ENCODE results near the gene SNAP29. TPM values are rescaled to one million over a fixed set of nuclear protein-coding genes. Genes with fewer than 3 reads are reported as not detected.

SNAP29 gene
- total RNA-seq, 2 experiments from 2014 or later, result 20.0 to 22.6 TPM

DNA sequence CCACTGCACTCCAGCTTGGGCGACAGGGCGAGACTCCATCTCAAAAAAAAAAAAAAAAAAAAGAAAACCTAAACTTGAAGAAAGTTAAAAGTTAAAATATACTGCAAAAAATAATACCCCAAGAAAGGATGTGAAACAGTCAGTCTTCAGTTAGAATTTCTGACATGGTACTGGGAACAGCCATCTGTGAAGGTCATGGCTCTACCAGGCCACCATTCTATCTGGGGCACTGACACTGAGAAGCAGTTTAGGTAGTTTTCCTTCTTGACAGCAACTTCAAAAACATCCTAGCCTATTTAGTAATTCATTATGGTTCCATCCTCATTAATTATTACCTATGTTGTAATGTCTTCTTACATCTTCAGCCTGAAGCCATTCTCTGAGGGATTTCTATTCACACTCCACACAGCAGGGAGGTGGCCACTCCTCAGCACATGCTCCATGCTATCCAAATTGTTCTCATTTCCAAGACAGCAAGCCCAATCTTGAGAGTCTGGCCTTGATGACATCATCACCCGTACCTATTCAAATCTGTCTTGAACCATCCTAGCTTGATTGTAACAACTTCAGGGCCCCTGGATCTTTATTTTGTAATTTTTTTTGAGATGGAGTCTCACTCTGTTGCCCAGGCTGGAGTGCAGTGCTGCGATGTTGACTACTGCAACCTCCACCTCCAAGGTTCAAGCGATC, 46.7 kb upstream of the SNAP29 start:
- ChIA-PET POLR2A (no interaction called here), CTCF (no interaction called here)
- Mint-ChIP-seq H3K9me3 (no peaks in the 10 kb centered on the region), H3K4me1 (ENCODE audit: low read depth) (peaks cover 24% of the 10 kb centered on the region), H3K36me3 (ENCODE audit: low read depth) (peaks cover 45% of the 10 kb centered on the region), H3K27me3 (no peaks in the 10 kb centered on the region), H3K4me3 (no peak overlapping the region), H3K27ac (peak overlapping the region; percentile 67)
- ATAC-seq (no peak), DNase-seq (no peak)
- no peak for TF ChIP-seq CTCF (IDR thresholded peaks at IDR 0.05)
- intact Hi-C loops (cut with micrococcal nuclease), result no loop called here

GRCh38 chr22:20813056-20813455, 45.8 kb upstream of the SNAP29 start:
- intact Hi-C loops (cut with micrococcal nuclease), result no loop called here
- Mint-ChIP-seq H3K4me3 (no peak overlapping the region), H3K27me3 (no peaks in the 10 kb centered on the region), H3K9me3 (no peaks in the 10 kb centered on the region), H3K4me1 (ENCODE audit: low read depth) (peaks cover 24% of the 10 kb centered on the region), H3K27ac (peak overlapping the region; percentile 15), H3K36me3 (ENCODE audit: low read depth) (peaks cover 41% of the 10 kb centered on the region)
- no peak for DNase-seq
- TF ChIP-seq CTCF (IDR thresholded peaks at IDR 0.05), result no peak
- ATAC-seq, result no peak
- POLR2A ChIA-PET, result no interaction called here
- CTCF ChIA-PET, result no interaction called here

- POLR2A ChIA-PET, result no interaction called here
- intact Hi-C loops (cut with micrococcal nuclease), result no loop called here
- CTCF ChIA-PET, result interaction anchor here (1.6 kb wide), 1 partner anchor 30 kb away, joined by 8 read pairs; no protein-coding TSS in a partner anchor
- ATAC-seq (no peak), DNase-seq (no peak)
- Mint-ChIP-seq H3K4me3 (no peak overlapping the region), H3K36me3 (ENCODE audit: low read depth) (peaks cover 45% of the 10 kb centered on the region), H3K9me3 (no peaks in the 10 kb centered on the region), H3K4me1 (ENCODE audit: low read depth) (peaks cover 24% of the 10 kb centered on the region), H3K27ac (no peak overlapping the region), H3K27me3 (no peaks in the 10 kb centered on the region)
- TF ChIP-seq CTCF (IDR thresholded peaks at IDR 0.05), result no peak
Observed at GRCh38 chr22:20814221-20814808, 44.5 kb upstream of the SNAP29 start.

DNA sequence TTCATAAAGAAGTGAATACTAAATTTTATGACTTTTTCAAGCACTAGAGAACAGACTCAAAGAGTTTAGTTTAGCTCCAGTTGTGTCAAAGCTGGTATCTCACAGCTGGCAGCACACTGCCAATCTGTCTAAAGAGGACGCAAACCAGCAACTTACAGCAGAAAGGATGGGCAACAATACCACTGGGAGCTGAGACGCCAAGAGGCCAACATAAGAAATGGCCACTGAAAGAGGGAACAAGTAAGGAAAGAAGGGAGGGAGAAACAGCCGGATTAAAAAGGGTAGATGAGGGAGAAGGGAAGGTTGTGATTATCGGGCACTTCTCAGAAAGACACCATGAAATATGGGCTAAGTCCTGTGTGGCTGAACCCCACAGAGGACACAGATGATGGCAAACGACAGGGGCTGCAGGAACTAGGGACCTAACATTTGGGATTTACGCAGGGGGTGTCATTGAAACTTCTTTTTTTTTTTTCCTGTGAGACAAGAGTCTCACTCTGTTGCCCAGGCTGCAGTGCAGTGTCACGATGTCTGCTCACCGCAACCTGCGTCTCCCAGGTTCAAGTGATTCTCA, 43.2 kb upstream of the SNAP29 start:
- ATAC-seq, result no peak
- ChIA-PET CTCF (no interaction called here), POLR2A (no interaction called here)
- Mint-ChIP-seq H3K27ac (no peak overlapping the region), H3K4me1 (ENCODE audit: low read depth) (peaks cover 17% of the 10 kb centered on the region), H3K9me3 (no peaks in the 10 kb centered on the region), H3K36me3 (ENCODE audit: low read depth) (peaks cover 35% of the 10 kb centered on the region), H3K4me3 (no peak overlapping the region), H3K27me3 (no peaks in the 10 kb centered on the region)
- no peak for DNase-seq
- intact Hi-C loops (cut with micrococcal nuclease), result no loop called here
- TF ChIP-seq CTCF (IDR thresholded peaks at IDR 0.05), result no peak

- no peak for TF ChIP-seq CTCF (IDR thresholded peaks at IDR 0.05)
- peaks cover 7% of the 10 kb centered on the region for H3K4me1 Mint-ChIP-seq (ENCODE audit: low read depth)
- intact Hi-C loops (cut with micrococcal nuclease), result no loop called here
- ATAC-seq (no peak), DNase-seq (no peak)
- ChIA-PET CTCF (no interaction called here), POLR2A (interaction anchor here (1.2 to 1.3 kb wide), 2 partner anchors 12 to 28 kb away, joined by 3 read pairs; no protein-coding TSS in a partner anchor)
- no peak overlapping the region for H3K27ac Mint-ChIP-seq
- H3K9me3 Mint-ChIP-seq, result no peaks in the 10 kb centered on the region
- H3K4me3 Mint-ChIP-seq, result no peak overlapping the region
- H3K27me3 Mint-ChIP-seq, result no peaks in the 10 kb centered on the region
- peaks cover 28% of the 10 kb centered on the region for H3K36me3 Mint-ChIP-seq (ENCODE audit: low read depth)
Observed at GRCh38 chr22:20816559-20816958, 42.2 kb upstream of the SNAP29 start.
